Endothelial cell (in vitro differentiated cells): Measurements from ENCODE around the gene VWF. TPM values are rescaled to one million over a fixed set of nuclear protein-coding genes. Genes with fewer than 3 reads are reported as not detected.
A peak's percentile ranks its signal among the peaks of the same experiment; 100 is the strongest.

ENCODE experiments used
- DNase-seq: peaks from one replicate; pipeline ENCODE4 v3.0.0; 2021; ENCODE audit warnings: low spot score
- H3K27ac Mint-ChIP-seq: one replicate; pipeline ENCODE4 v1.8.0; 2021; ENCODE audit warnings: mixed read lengths, inconsistent platforms; ENCODE audit not compliant: unreplicated experiment
- H3K27me3 Mint-ChIP-seq: one replicate; pipeline ENCODE4 v1.8.0; 2021; ENCODE audit warnings: mild to moderate bottlenecking, moderate library complexity, mixed read lengths, inconsistent platforms; ENCODE audit not compliant: unreplicated experiment
- H3K36me3 Mint-ChIP-seq: one replicate; pipeline ENCODE4 v1.8.0; 2021; ENCODE audit warnings: mild to moderate bottlenecking, low read depth, mixed read lengths, inconsistent platforms; ENCODE audit not compliant: unreplicated experiment
- H3K4me1 Mint-ChIP-seq: one replicate; pipeline ENCODE4 v1.8.0; 2021; ENCODE audit warnings: mild to moderate bottlenecking, mixed read lengths, inconsistent platforms; ENCODE audit not compliant: unreplicated experiment
- H3K4me3 Mint-ChIP-seq: one replicate; pipeline ENCODE4 v1.8.0; 2021; ENCODE audit warnings: mild to moderate bottlenecking, mixed read lengths, inconsistent platforms; ENCODE audit not compliant: unreplicated experiment
- H3K9me3 Mint-ChIP-seq: one replicate; pipeline ENCODE4 v1.8.0; 2021; ENCODE audit warnings: mixed read lengths, inconsistent platforms; ENCODE audit not compliant: unreplicated experiment
- total RNA-seq: library from RNA; stranded (reverse); fragmentation: NEBNext Ultra II Directional; extraction: Animal tissue kit (Norgen Biotek cat#: 25700); gene quantifications from one replicate; pipeline ENCODE4 v1.2.1, GENCODE V29; 2021; ENCODE audit not compliant: unreplicated experiment
- TF ChIP-seq, protein P1 (sequence below): fragments of 200-600 bp; sonication (generic); IDR thresholded peaks from one replicate; pipeline ENCODE4 v1.5.0; 2021; ENCODE audit warnings: antibody characterized with exemption; ENCODE audit not compliant: unreplicated experiment

VWF gene
- total RNA-seq, 1 donor from 2014 or later: 56.0 TPM

DNA sequence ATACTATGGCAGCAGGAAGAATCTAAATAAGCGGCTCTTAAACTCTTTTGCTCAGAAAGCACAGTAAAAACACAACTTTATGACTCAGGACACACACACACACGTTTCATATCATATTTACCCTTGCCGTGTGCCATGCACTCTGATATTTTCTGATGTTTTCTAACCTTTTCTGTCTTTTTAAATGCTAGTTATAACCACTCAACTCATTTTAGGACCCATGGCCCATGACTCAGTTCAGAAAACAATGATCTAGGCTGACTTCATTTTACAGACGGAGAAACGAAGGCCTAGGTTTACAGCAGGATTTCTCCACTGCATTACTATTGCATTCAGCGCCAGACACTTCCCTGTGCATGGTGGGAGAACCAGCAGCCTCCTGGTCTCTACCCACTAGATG, 9.1 kb downstream of the VWF start:
- H3K9me3 Mint-ChIP-seq: no peaks in the 10 kb centered on the region
- H3K27ac Mint-ChIP-seq: no peak overlapping the region
- no peak for DNase-seq
- H3K36me3 Mint-ChIP-seq: peaks cover 11% of the 10 kb centered on the region
- H3K4me1 Mint-ChIP-seq: peaks cover 18% of the 10 kb centered on the region
- TF ChIP-seq, protein P1, sequence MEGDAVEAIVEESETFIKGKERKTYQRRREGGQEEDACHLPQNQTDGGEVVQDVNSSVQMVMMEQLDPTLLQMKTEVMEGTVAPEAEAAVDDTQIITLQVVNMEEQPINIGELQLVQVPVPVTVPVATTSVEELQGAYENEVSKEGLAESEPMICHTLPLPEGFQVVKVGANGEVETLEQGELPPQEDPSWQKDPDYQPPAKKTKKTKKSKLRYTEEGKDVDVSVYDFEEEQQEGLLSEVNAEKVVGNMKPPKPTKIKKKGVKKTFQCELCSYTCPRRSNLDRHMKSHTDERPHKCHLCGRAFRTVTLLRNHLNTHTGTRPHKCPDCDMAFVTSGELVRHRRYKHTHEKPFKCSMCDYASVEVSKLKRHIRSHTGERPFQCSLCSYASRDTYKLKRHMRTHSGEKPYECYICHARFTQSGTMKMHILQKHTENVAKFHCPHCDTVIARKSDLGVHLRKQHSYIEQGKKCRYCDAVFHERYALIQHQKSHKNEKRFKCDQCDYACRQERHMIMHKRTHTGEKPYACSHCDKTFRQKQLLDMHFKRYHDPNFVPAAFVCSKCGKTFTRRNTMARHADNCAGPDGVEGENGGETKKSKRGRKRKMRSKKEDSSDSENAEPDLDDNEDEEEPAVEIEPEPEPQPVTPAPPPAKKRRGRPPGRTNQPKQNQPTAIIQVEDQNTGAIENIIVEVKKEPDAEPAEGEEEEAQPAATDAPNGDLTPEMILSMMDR: no peak
- H3K4me3 Mint-ChIP-seq: no peak overlapping the region
- peaks cover 14% of the 10 kb centered on the region for H3K27me3 Mint-ChIP-seq

DNA sequence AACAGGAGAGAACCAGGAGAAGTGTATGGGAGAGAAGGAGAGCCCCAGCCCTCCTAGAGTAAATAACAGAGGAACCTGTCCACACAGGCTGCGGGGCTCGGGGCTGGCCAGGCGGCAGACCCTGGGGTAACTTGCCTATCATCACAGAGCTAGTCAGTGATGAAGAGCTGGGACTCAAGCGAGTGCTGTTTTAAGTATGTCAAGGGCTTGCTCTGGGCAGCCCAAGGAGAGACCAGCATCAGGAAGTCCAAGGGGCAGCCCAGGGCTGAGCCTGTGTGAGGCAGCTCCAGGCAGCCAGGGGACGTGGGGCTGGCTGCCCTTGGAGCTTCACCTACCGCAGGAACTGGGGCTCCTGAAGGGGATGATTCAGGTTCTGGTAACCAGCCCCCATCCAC, 10.0 kb downstream of the VWF start:
- peaks cover 16% of the 10 kb centered on the region for H3K36me3 Mint-ChIP-seq

DNA sequence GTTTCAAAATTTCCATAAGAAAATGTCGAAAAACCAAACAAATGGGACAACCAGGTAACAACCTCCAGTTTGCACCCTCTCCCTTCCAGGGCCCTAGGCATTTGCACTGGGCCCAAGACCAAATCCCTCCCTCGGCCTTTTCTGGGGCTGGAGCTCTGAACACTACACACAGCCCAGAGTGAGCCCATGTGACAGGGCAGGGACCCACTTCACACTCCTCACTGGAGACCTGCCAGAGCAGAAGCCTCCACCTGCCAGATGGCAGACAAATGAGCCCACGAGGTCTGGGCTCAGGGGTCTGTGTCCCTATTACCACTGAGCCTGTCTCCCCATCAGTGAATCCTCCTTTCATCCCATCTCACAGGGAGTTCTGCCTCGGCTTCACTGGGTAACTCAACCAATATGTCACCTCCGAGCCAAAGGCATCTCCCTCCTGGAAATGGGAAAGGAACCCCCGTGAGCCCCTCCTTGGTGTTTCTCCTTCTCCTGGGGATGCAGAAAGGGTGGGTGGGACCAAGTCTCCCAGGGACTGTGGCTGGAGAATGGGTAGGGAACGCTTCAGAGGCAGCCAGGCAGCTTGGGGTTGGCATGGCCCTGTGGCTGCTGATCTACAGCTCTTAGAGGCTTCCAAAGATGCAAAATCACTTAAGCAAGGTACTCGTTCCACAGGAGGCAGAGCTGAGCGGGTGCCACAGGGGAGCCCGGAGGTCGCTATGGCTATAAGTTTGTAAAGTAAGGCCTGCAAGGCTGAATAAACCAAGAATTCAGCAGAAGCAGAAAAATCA, 10.6 kb downstream of the VWF start:
- H3K4me1 Mint-ChIP-seq: peaks cover 16% of the 10 kb centered on the region
- no peaks in the 10 kb centered on the region for H3K9me3 Mint-ChIP-seq
- no peak for DNase-seq
- peaks cover 16% of the 10 kb centered on the region for H3K36me3 Mint-ChIP-seq
- H3K27ac Mint-ChIP-seq: no peak overlapping the region
- H3K27me3 Mint-ChIP-seq: peaks cover 8% of the 10 kb centered on the region
- no peak overlapping the region for H3K4me3 Mint-ChIP-seq
- TF ChIP-seq, protein P1: no peak

More for the DNA sequence above, 10.0 kb downstream of the VWF start:
- TF ChIP-seq, protein P1: no peak
- DNase-seq: no peak
- Mint-ChIP-seq H3K27ac (no peak overlapping the region), H3K4me3 (no peak overlapping the region), H3K4me1 (peaks cover 18% of the 10 kb centered on the region), H3K27me3 (peaks cover 14% of the 10 kb centered on the region), H3K9me3 (no peaks in the 10 kb centered on the region)

DNA sequence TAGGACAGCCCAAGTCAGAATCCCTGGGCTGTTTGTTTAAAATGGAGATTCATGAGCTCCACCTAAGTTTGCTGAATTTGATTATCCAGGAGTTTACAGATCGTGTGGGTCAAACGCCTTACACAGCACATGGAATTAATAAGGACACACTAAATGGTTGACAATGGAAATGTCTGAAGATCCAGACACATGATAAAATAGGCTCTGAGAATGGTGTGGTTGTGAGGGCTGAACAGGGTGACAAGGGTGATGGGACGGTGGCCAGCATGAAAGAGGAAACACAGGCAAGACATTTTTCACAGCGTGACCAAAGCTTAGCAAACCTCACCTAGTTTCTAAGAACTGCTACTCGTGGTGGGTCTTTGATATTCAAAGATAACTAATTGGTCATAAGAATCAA, 12.5 kb downstream of the VWF start:
- Mint-ChIP-seq H3K27ac (no peak overlapping the region), H3K4me3 (peak overlapping the region; percentile 20), H3K27me3 (peaks cover 6% of the 10 kb centered on the region), H3K4me1 (peaks cover 11% of the 10 kb centered on the region), H3K9me3 (no peaks in the 10 kb centered on the region), H3K36me3 (peaks cover 14% of the 10 kb centered on the region)
- TF ChIP-seq, protein P1: no peak
- DNase-seq: no peak

DNA sequence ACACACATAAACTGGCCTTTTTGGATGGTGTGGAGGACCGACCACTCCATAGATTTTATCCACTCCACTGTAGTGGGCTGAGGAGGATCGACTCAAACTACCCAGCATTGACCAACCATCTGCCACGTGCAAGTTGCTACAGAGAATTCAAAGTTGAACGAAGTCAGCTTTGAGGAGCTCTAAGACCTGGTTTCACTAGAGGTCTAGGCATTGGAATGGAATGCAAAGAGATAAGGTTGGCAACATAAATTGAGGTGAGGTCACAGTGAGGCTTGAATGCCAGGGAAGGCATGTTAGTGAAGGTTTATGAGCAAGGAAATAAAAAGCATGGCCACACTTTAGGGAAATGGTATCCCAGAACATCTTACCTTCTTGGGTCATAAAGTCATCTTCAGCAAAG, 14.5 kb downstream of the VWF start:
- Mint-ChIP-seq H3K4me1 (no peaks in the 10 kb centered on the region), H3K36me3 (peaks cover 14% of the 10 kb centered on the region), H3K4me3 (no peak overlapping the region), H3K9me3 (no peaks in the 10 kb centered on the region), H3K27me3 (peaks cover 2% of the 10 kb centered on the region), H3K27ac (no peak overlapping the region)
- TF ChIP-seq, protein P1: no peak
- no peak for DNase-seq
